Suprapubic skin (tissue), 4 donors: ENCODE data around the gene EIF2S2. TPM values are rescaled to one million over a fixed set of nuclear protein-coding genes. Genes with fewer than 3 reads are reported as not detected.

Experiments
- DNase-seq, 2 donors: peaks; one replicate each; pipeline ENCODE4 v3.0.0-alpha.2; 2019; ENCODE audit warnings: low spot score in 2 of 2
- H3K27ac ChIP-seq: fragments of 200-600 bp; sonication (generic); one replicate; pipeline ENCODE4 v1.5.1; 2019
- H3K27me3 ChIP-seq: fragments of 200-600 bp; sonication (generic); one replicate; pipeline ENCODE4 v1.5.1; 2019
- H3K36me3 ChIP-seq: fragments of 200-600 bp; sonication (generic); one replicate; pipeline ENCODE4 v1.5.1; 2019
- H3K4me1 ChIP-seq: fragments of 200-600 bp; sonication (generic); one replicate; pipeline ENCODE4 v1.5.1; 2019
- H3K4me3 ChIP-seq: fragments of 200-600 bp; sonication (generic); one replicate; pipeline ENCODE4 v1.5.1; 2019; ENCODE audit warnings: mild to moderate bottlenecking
- H3K9me3 ChIP-seq: fragments of 200-600 bp; sonication (generic); one replicate; pipeline ENCODE4 v1.5.1; 2019
- EP300 ChIP-seq: sonication (generic); formaldehyde crosslinking; IDR thresholded peaks from one replicate; pipeline ENCODE4 v1.6.1; 2017; ENCODE audit warnings: antibody characterized with exemption
- POLR2A ChIP-seq, 2 donors: fragments of 450-650 bp; IDR thresholded peaks; one replicate each; pipeline ENCODE4 v1.6.1; 2017; ENCODE audit warnings: antibody characterized with exemption in 2 of 2, mild to moderate bottlenecking in 2 of 2, moderate library complexity in 2 of 2
- POLR2AphosphoS5 ChIP-seq, 3 donors: sonication (generic); formaldehyde crosslinking; IDR thresholded peaks; one replicate each; pipeline ENCODE4 v1.6.1; 2017; ENCODE audit warnings: antibody characterized with exemption in 3 of 3
- WGBS: methylation state at CpG from one replicate; pipeline ENCODE4 v1.1.5; 2018; 5-methylcytosine and 5-hydroxymethylcytosine counted together
- total RNA-seq, 4 donors: library from RNA; depleted of rRNA; stranded (reverse); fragments of >200 nt; gene quantifications; one replicate each; pipeline ENCODE4 v1.1.0, GENCODE V29; 2016
- TF ChIP-seq, protein P1 (sequence below), 2 donors: fragments of 200-600 bp in 1 of 2; fragments of 450-650 bp in 1 of 2; sonication (generic) in 1 of 2; IDR thresholded peaks; one replicate each; pipeline ENCODE4 v1.5.1; 2016 to 2019; ENCODE audit warnings: antibody characterized with exemption in 2 of 2, mild to moderate bottlenecking in 1 of 2, moderate library complexity in 1 of 2

The EIF2S2 gene
- total RNA-seq, 4 donors from 2014 or later = 23.7 to 38.8 (median 38.4) TPM

DNA sequence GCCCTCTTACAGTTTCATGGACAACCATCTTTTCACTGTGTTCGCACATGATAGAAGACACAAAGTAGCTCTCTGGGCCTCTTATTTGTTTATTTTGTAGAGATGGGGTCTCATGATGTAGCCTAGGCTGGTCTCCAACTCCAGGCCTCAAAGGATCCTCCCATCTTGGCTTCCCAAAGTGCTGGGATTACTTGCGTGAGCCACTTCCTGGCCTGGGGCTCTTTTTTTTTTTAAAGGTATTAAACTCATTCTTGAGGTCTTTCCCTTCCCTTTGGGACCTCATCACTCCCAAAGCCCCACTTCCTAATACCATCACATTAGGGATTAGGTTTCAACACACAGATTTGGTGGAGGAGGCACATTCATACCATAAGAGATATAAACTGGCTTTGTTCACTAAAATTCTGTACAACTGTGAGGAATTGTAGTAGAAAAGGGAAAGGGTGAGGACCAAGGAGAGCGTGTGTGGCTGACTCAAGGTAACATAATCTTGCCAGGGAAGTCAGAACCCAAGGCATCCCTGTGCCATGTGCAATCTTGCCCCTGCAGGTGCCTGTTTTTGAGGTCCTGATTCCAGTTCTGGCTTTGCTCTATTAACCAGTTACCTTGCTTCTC lies 45.5 kb downstream of the EIF2S2 start:
- 62% methylated on average over 3 of the region's 3 CpGs for WGBS
- no peak for DNase-seq
- peaks cover 30% of the 10 kb centered on the region for H3K4me1 ChIP-seq
- TF ChIP-seq, protein P1, sequence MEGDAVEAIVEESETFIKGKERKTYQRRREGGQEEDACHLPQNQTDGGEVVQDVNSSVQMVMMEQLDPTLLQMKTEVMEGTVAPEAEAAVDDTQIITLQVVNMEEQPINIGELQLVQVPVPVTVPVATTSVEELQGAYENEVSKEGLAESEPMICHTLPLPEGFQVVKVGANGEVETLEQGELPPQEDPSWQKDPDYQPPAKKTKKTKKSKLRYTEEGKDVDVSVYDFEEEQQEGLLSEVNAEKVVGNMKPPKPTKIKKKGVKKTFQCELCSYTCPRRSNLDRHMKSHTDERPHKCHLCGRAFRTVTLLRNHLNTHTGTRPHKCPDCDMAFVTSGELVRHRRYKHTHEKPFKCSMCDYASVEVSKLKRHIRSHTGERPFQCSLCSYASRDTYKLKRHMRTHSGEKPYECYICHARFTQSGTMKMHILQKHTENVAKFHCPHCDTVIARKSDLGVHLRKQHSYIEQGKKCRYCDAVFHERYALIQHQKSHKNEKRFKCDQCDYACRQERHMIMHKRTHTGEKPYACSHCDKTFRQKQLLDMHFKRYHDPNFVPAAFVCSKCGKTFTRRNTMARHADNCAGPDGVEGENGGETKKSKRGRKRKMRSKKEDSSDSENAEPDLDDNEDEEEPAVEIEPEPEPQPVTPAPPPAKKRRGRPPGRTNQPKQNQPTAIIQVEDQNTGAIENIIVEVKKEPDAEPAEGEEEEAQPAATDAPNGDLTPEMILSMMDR (IDR thresholded peaks at IDR 0.05) = no peak
- TF ChIP-seq POLR2AphosphoS5 (IDR thresholded peaks at IDR 0.05) (no peak), POLR2A (IDR thresholded peaks at IDR 0.05) (no peak), EP300 (no peak)
- H3K4me3 ChIP-seq = no peak overlapping the region
- H3K36me3 ChIP-seq = no peaks in the 10 kb centered on the region
- H3K27me3 ChIP-seq = no peaks in the 10 kb centered on the region
- H3K27ac ChIP-seq = no peak overlapping the region
- H3K9me3 ChIP-seq = no peaks in the 10 kb centered on the region

GRCh38 chr20:34065260-34065659 lies 46.8 kb downstream of the EIF2S2 start:
- TF ChIP-seq POLR2A (IDR thresholded peaks at IDR 0.05) (no peak), EP300 (no peak), POLR2AphosphoS5 (IDR thresholded peaks at IDR 0.05) (no peak)
- TF ChIP-seq, protein P1 (IDR thresholded peaks at IDR 0.05) = no peak
- no peak for DNase-seq
- 83% methylated on average over 2 of the region's 2 CpGs for WGBS
- no peak overlapping the region for H3K4me3 ChIP-seq
- no peaks in the 10 kb centered on the region for H3K9me3 ChIP-seq
- H3K4me1 ChIP-seq = peaks cover 30% of the 10 kb centered on the region
- no peaks in the 10 kb centered on the region for H3K36me3 ChIP-seq
- H3K27ac ChIP-seq = no peak overlapping the region
- no peaks in the 10 kb centered on the region for H3K27me3 ChIP-seq

DNA sequence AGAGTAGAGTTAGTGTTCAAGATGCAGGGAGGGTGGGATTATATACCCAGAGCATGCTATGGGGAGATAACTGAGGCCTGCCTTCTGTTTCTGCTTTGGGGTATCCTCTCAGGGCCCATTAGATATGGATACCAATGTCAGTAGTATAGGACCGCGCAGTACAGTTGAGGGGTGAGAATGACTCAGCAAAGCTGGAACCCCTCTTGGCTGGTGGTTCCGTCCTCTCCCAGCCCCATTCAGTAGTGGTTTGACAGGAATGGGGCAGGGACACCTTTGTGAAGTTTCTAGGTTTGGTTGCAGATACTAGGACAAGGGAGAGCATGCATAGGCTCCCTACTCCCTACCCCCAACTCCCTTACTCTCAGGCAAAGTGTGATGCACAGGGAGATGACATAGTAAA lies 47.8 kb downstream of the EIF2S2 start:
- H3K36me3 ChIP-seq = no peaks in the 10 kb centered on the region
- no peak overlapping the region for H3K4me3 ChIP-seq
- H3K4me1 ChIP-seq = peaks cover 24% of the 10 kb centered on the region
- no peak for DNase-seq
- TF ChIP-seq, protein P1 (IDR thresholded peaks at IDR 0.05) = no peak
- TF ChIP-seq POLR2AphosphoS5 (IDR thresholded peaks at IDR 0.05) (no peak), POLR2A (IDR thresholded peaks at IDR 0.05) (no peak)
- WGBS = 96% methylated on average over 3 of the region's 3 CpGs
- H3K27ac ChIP-seq = no peak overlapping the region
- H3K27me3 ChIP-seq = no peaks in the 10 kb centered on the region
- no peaks in the 10 kb centered on the region for H3K9me3 ChIP-seq

DNA sequence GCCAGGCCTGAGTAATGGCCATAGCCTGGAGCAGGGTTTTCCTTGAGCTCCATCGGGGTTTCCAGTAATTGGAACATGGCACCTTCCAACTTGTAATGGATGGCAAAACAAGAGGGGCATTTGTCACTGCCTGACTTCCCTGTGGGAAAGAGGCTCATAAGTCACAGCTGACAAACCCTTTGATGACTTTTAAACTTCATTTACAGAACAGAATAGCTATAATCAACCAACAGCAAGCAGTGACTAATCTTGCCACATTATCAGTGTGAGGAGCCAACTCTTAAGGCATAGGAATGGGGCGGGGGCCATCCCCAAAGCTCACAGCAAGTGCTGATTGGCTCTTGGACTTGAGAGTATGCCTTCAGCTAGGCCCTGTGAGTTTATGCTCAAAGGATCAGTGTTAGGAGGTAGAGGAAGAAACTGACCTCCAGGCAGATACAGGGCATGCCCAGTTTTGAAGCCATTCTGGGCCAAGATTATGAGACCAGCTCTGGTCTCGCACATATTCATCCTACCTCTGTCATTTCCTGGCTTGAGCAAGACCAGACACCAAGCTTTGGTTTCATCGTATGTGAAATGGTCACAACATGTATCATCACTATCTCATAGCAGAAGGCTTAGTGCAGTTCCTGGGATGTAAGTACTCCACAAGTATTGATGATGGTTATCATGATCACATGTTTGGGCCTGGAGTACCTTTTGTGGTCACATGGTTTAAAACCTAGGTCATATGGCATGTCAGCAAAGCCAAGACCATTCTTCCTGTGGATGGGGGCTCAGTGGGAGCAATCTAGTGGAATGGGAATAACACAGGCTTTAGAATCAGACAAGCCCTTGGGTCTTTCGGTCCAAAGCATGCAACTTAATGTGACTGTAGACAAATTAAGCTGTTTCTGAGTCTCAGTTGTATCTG lies 49.2 kb downstream of the EIF2S2 start:
- TF ChIP-seq EP300 (no peak), POLR2AphosphoS5 (IDR thresholded peaks at IDR 0.05) (no peak), POLR2A (IDR thresholded peaks at IDR 0.05) (no peak)
- TF ChIP-seq, protein P1 (IDR thresholded peaks at IDR 0.05) = no peak
- Histone ChIP-seq H3K4me1 (peaks cover 20% of the 10 kb centered on the region), H3K27ac (no peak overlapping the region), H3K36me3 (no peaks in the 10 kb centered on the region), H3K9me3 (no peaks in the 10 kb centered on the region), H3K27me3 (no peaks in the 10 kb centered on the region), H3K4me3 (no peak overlapping the region)
- DNase-seq = no peak
- WGBS = 67% methylated on average over 5 of the region's 5 CpGs

- H3K36me3 ChIP-seq = no peaks in the 10 kb centered on the region
- H3K27me3 ChIP-seq = no peaks in the 10 kb centered on the region
- H3K27ac ChIP-seq = no peak overlapping the region
- H3K9me3 ChIP-seq = no peaks in the 10 kb centered on the region
- TF ChIP-seq EP300 (no peak), POLR2A (IDR thresholded peaks at IDR 0.05) (no peak), POLR2AphosphoS5 (IDR thresholded peaks at IDR 0.05) (no peak)
- TF ChIP-seq, protein P1 (IDR thresholded peaks at IDR 0.05) = no peak
- peaks cover 19% of the 10 kb centered on the region for H3K4me1 ChIP-seq
- DNase-seq = no peak
- H3K4me3 ChIP-seq = no peak overlapping the region
Observed at GRCh38 chr20:34061695-34062094, 50.3 kb downstream of the EIF2S2 start.
